Transverse colon (tissue), 4 donors: Measurements from ENCODE around the gene RHCG.

ENCODE experiments used
- CTCF ChIP-seq, 5 experiments: fragments of 200-600 bp in 3 of 5; fragments of 450-650 bp in 2 of 5; sonication (generic) in 3 of 5; IDR thresholded peaks; 1 replicate in 2 of 5; 2 replicates in 3 of 5; pipeline ENCODE4 v1.5.1; 2016 to 2017; ENCODE audit warnings: antibody characterized with exemption in 5 of 5, inconsistent platforms in 3 of 5, mild to moderate bottlenecking in 2 of 5, moderate library complexity in 1 of 5
- POLR2AphosphoS5 ChIP-seq, 3 donors: sonication (generic); formaldehyde crosslinking; IDR thresholded peaks; one replicate each; pipeline ENCODE4 v1.6.1; 2016; ENCODE audit warnings: antibody characterized with exemption in 3 of 3

DNA sequence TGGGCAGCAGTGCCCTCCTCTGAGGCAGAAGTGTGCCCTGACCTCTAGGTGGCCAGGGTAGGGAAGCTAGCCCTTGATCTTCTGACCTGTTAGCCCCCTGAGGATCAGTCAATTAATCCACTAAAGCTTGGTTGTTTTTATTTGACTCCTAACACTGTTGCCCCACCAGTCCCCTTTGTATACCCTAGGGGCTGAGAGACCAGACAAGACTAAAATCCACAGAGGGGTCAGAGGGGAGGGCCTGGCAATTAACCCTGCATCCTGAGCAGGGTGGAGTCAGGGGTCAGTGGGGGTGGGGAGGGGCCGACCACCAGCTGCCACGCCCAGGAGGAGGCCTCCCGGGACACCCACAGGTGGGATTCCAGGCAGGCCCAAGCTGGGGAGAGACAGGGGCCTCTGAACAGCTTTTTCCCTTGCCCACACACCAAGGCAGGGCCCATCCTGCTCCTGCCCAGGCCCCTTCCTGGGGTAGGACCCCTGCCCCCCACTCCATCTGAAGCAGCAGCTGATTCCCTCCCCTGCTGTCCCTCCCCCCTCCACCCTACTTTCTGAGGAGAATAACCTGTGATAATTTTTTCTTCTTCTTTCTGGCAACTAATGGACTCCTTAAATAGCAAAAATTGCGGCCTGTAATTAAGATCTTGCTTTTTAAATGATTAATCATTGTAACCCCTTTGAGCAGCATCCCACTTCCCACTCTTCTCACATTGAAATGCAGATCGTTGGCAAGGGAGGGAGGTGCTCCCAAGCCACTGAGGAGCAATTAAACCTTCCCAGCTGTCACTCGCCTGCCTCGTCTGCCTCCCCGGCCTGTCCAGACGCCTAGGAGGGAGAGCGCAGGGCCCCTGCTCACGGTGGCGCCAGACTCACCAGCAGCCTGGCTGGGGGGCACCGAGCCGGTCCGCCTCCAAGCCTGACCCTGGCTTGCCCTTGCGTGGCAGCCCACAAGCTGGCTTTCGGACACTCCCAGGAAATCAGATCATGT is 51.9 kb downstream of the RHCG start:
- TF ChIP-seq POLR2AphosphoS5 (IDR thresholded peaks at IDR 0.05) (no peak), CTCF (IDR thresholded peaks at IDR 0.05) (no peak)
